NOMO-1 treated with DMSO at 0.1 percent for 48 hours (cell line): ENCODE results near the gene PDIA6.
"Not testable (repeated sequence)": the region's sequence is repeated elsewhere in the genome, so short reads cannot be mapped to it uniquely, and the experiment has no call there.

ENCODE experiments used
- DNase-seq: peaks from one replicate; lab custom pipeline; 2025; ENCODE audit not compliant: unreplicated experiment; lab: John Stamatoyannopoulos, UW

PDIA6 gene

GRCh38 chr2:10833021-10833420, 20.4 kb upstream of the PDIA6 start:
- no peak for DNase-seq

GRCh38 chr2:10832203-10832936, 19.8 kb upstream of the PDIA6 start:
- peak; percentile 78 for DNase-seq

GRCh38 chr2:10831400-10831985, 18.9 kb upstream of the PDIA6 start:
- no peak for DNase-seq

GRCh38 chr2:10830641-10831399, 18.2 kb upstream of the PDIA6 start:
- no peak for DNase-seq

- no peak for DNase-seq
Observed at GRCh38 chr2:10830203-10830602, 17.6 kb upstream of the PDIA6 start.

- no peak for DNase-seq
Observed at GRCh38 chr2:10829299-10829698, 16.7 kb upstream of the PDIA6 start.

GRCh38 chr2:10828346-10828745, 15.8 kb upstream of the PDIA6 start:
- no peak for DNase-seq

- no peak for DNase-seq
Observed at GRCh38 chr2:10826625-10827024, 14.0 kb upstream of the PDIA6 start.

- peak; percentile 31 for DNase-seq
Observed at GRCh38 chr2:10826026-10826425, 13.4 kb upstream of the PDIA6 start.

GRCh38 chr2:10824191-10824590, 11.6 kb upstream of the PDIA6 start:
- no peak for DNase-seq

GRCh38 chr2:10820978-10821695, 8.6 kb upstream of the PDIA6 start:
- DNase-seq, result peak; percentile 75

GRCh38 chr2:10820562-10820961, 8.0 kb upstream of the PDIA6 start:
- no peak for DNase-seq

- no peak for DNase-seq
Observed at GRCh38 chr2:10819714-10820314, 7.2 kb upstream of the PDIA6 start.

GRCh38 chr2:10818984-10819383, 6.4 kb upstream of the PDIA6 start:
- no peak for DNase-seq

- DNase-seq, result not testable (repeated sequence)
Observed at GRCh38 chr2:10818305-10818704, 5.7 kb upstream of the PDIA6 start.

- no peak for DNase-seq
Observed at GRCh38 chr2:10817413-10817812, 4.8 kb upstream of the PDIA6 start.

- no peak for DNase-seq
Observed at GRCh38 chr2:10814571-10815331, 2.2 kb upstream of the PDIA6 start.

GRCh38 chr2:10814142-10814541, 1.6 kb upstream of the PDIA6 start:
- DNase-seq, result no peak

- not testable (repeated sequence) for DNase-seq
Observed at GRCh38 chr2:10813163-10814138, 866 bp upstream of the PDIA6 start.
